Loucy (cell line): ENCODE measurements around the gene FALEC.

Experiments used
- CTCF ChIP-seq: fragments of 200-600 bp; sonication (generic); conservative IDR thresholded peaks from 2 replicates; pipeline ENCODE4 v1.5.1; 2014; ENCODE audit warnings: mild to moderate bottlenecking, antibody characterized with exemption, low read length
- EZH2phosphoT487 ChIP-seq: fragments of 200-600 bp; IDR thresholded peaks from 2 replicates; pipeline ENCODE4 v1.6.1; 2018; ENCODE audit warnings: antibody characterized with exemption, mild to moderate bottlenecking, moderate library complexity, borderline replicate concordance

GRCh38 chr1:150548324-150548631 is 32.7 kb downstream of the FALEC start:
- TF ChIP-seq CTCF (no peak), EZH2phosphoT487 (no peak)
